ENCODE measurements around the gene DDX52. TPM values are rescaled to one million over a fixed set of nuclear protein-coding genes. Genes with fewer than 3 reads are reported as not detected.

DDX52 gene
- total and polyA plus RNA-seq, 8 donors: 7.1 to 40.0 (median 10.9) TPM

DNA sequence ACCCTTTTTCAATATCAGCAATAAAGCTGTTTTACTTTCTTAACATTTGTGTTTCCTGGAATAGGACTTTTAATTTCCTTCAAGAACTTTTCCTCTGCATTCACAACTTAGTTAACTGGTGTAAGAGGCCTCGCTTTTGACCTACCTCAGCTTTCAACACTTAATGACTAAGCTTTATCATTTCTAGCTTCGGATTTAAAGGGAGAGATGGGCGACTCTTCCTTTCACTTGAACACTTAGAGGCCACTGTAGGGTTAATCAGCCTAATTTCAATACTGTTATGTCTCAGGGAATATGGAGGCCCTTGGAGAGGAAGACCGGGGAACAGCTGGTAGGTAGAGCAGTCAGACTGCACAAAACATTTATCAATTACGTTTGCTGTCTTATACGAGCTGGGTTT, 38.7 kb downstream of the DDX52 start:
- H3K4me1 ChIP-seq: peaks cover 6 to 58% (median 34%) of the 10 kb centered on the region in 4 donors
- no peak for DNase-seq
- intact Hi-C loops (cut with DNase I; ENCODE audit: low total_unique reads): no loop called here
- no peak overlapping the region for H3K4me3 ChIP-seq
- no peak overlapping the region for H3K27ac ChIP-seq
- 73 to 81% (median 79%) methylated on average over 6 of the region's 6 CpGs for WGBS, 5 donors
- no peaks in the 10 kb centered on the region for H3K27me3 ChIP-seq
- no peaks in the 10 kb centered on the region for H3K9me3 ChIP-seq
- TF ChIP-seq POLR2AphosphoS5 (IDR thresholded peaks at IDR 0.05) (no peak), POLR2A (IDR thresholded peaks at IDR 0.05) (no peak), EP300 (IDR thresholded peaks at IDR 0.05) (no peak)
- TF ChIP-seq, protein P1, sequence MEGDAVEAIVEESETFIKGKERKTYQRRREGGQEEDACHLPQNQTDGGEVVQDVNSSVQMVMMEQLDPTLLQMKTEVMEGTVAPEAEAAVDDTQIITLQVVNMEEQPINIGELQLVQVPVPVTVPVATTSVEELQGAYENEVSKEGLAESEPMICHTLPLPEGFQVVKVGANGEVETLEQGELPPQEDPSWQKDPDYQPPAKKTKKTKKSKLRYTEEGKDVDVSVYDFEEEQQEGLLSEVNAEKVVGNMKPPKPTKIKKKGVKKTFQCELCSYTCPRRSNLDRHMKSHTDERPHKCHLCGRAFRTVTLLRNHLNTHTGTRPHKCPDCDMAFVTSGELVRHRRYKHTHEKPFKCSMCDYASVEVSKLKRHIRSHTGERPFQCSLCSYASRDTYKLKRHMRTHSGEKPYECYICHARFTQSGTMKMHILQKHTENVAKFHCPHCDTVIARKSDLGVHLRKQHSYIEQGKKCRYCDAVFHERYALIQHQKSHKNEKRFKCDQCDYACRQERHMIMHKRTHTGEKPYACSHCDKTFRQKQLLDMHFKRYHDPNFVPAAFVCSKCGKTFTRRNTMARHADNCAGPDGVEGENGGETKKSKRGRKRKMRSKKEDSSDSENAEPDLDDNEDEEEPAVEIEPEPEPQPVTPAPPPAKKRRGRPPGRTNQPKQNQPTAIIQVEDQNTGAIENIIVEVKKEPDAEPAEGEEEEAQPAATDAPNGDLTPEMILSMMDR (IDR thresholded peaks at IDR 0.05): no peak
- H3K36me3 ChIP-seq: peaks cover 0 to 16% (median 10%) of the 10 kb centered on the region in 4 donors

GRCh38 chr17:37598145-37598544, 45.1 kb downstream of the DDX52 start:
- peaks cover 19 to 71% (median 69%) of the 10 kb centered on the region in 4 donors for H3K36me3 ChIP-seq
- intact Hi-C loops (cut with DNase I; ENCODE audit: low total_unique reads): no loop called here
- H3K27ac ChIP-seq: no peak overlapping the region
- DNase-seq: no peak
- H3K4me3 ChIP-seq: no peak overlapping the region
- 87 to 95% (median 89%) methylated on average over 2 of the region's 2 CpGs for WGBS, 5 donors
- TF ChIP-seq POLR2AphosphoS5 (IDR thresholded peaks at IDR 0.05) (no peak), EP300 (IDR thresholded peaks at IDR 0.05) (no peak), POLR2A (IDR thresholded peaks at IDR 0.05) (no peak)
- TF ChIP-seq, protein P1 (IDR thresholded peaks at IDR 0.05): no peak
- H3K27me3 ChIP-seq: no peaks in the 10 kb centered on the region
- H3K9me3 ChIP-seq: no peaks in the 10 kb centered on the region
- peaks cover 0 to 16% (median 4%) of the 10 kb centered on the region in 4 donors for H3K4me1 ChIP-seq

- H3K9me3 ChIP-seq: no peaks in the 10 kb centered on the region
Measured at GRCh38 chr17:37592291-37592690, 51.0 kb downstream of the DDX52 start.

DNA sequence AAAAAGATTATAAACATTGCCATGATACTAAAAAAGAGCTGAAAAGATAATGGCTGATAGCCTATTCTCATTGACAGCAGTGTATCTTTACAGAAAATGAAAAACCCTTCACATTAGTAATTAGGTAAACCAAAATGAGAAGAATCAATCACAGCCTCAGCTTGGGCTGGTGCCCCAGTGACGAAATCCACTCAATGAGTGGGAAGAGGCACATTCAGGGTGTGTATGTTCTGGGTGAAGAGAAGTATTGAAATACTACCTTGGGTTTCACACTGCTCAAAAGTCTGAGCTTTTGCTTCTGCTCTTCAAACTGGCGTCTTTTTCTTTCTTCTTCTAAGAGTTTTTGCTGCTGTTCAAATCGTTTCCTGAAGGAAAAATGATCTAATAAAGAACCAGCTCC, 58.2 kb downstream of the DDX52 start:
- no peaks in the 10 kb centered on the region for H3K27me3 ChIP-seq
- H3K4me3 ChIP-seq: no peak overlapping the region
- TF ChIP-seq POLR2AphosphoS5 (IDR thresholded peaks at IDR 0.05) (no peak), POLR2A (IDR thresholded peaks at IDR 0.05) (no peak), EP300 (IDR thresholded peaks at IDR 0.05) (no peak)
- TF ChIP-seq, protein P1 (IDR thresholded peaks at IDR 0.05): no peak
- no peaks in the 10 kb centered on the region for H3K9me3 ChIP-seq
- WGBS, 5 donors: 89 to 93% (median 92%) methylated on average over 3 of the region's 3 CpGs
- intact Hi-C loops (cut with DNase I; ENCODE audit: low total_unique reads): no loop called here
- DNase-seq: no peak
- H3K36me3 ChIP-seq: peaks cover 39 to 86% (median 82%) of the 10 kb centered on the region in 4 donors
- no peak overlapping the region for H3K27ac ChIP-seq
- H3K4me1 ChIP-seq: no peaks in the 10 kb centered on the region

More at GRCh38 chr17:37592291-37592690, 51.0 kb downstream of the DDX52 start:
- TF ChIP-seq POLR2A (IDR thresholded peaks at IDR 0.05) (no peak), POLR2AphosphoS5 (IDR thresholded peaks at IDR 0.05) (no peak), EP300 (IDR thresholded peaks at IDR 0.05) (no peak)
- TF ChIP-seq, protein P1 (IDR thresholded peaks at IDR 0.05): no peak
- no peaks in the 10 kb centered on the region for H3K27me3 ChIP-seq
- intact Hi-C loops (cut with DNase I; ENCODE audit: low total_unique reads): no loop called here
- H3K36me3 ChIP-seq: peaks cover 10 to 75% (median 64%) of the 10 kb centered on the region in 4 donors
- DNase-seq: no peak
- H3K27ac ChIP-seq: no peak overlapping the region
- no peak overlapping the region for H3K4me3 ChIP-seq
- peaks cover 0 to 15% (median 5%) of the 10 kb centered on the region in 4 donors for H3K4me1 ChIP-seq
- 69 to 90% (median 84%) methylated on average over 6 of the region's 6 CpGs for WGBS, 5 donors

Measured in stomach (tissue), 9 donors.